GM18873 (cell line): ENCODE measurements around the gene ST7.

Experiments used
- ATAC-seq: cut with Tn5 transposase; IDR thresholded peaks from one replicate; pipeline ENCODE4 v1.9.1; 2021; ENCODE audit warnings: mild to moderate bottlenecking, moderate library complexity, moderate number of reproducible peaks; ENCODE audit not compliant: unreplicated experiment, low FRiP score

Gene ST7

GRCh38 chr7:117048882-117049281 is 95.6 kb downstream of the ST7 start:
- ATAC-seq: no peak

- no peak for ATAC-seq
These were observed 98.5 kb downstream of the ST7 start for GRCh38 chr7:117051808-117052207.

- no peak for ATAC-seq
These were observed 100.1 kb downstream of the ST7 start for GRCh38 chr7:117053432-117053831.

- ATAC-seq: no peak
These were observed 108.5 kb downstream of the ST7 start for GRCh38 chr7:117061751-117062150.

GRCh38 chr7:117062300-117062699 is 109.0 kb downstream of the ST7 start:
- ATAC-seq: no peak

- ATAC-seq: no peak
These were observed 111.4 kb downstream of the ST7 start for GRCh38 chr7:117064688-117065087.

GRCh38 chr7:117065571-117066150 is 112.4 kb downstream of the ST7 start:
- ATAC-seq: no peak

GRCh38 chr7:117066668-117067067 is 113.4 kb downstream of the ST7 start:
- ATAC-seq: no peak

GRCh38 chr7:117067340-117067739 is 114.0 kb downstream of the ST7 start:
- no peak for ATAC-seq

- ATAC-seq: no peak
These were observed 115.3 kb downstream of the ST7 start for GRCh38 chr7:117068511-117069145.

DNA sequence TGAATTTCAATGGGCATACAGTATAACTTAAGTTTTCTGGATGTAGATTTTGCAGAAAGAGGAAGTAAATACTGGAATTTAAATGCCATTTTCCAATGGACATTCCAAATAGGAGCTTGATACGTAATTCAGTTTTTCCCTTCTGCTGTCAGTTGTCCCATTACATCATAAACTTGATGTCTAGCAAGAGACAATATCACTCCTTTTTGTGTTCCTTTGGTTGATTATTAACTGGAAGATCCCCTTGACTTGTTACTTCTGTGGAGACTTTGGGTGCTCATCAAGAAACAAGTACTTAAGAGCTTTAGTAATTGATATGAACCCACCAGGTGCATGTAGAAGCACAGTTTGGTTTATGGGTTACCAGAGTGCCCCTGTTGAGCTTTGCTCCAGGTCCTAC is 116.1 kb downstream of the ST7 start:
- no peak for ATAC-seq

GRCh38 chr7:117071551-117071950 is 118.2 kb downstream of the ST7 start:
- no peak for ATAC-seq

DNA sequence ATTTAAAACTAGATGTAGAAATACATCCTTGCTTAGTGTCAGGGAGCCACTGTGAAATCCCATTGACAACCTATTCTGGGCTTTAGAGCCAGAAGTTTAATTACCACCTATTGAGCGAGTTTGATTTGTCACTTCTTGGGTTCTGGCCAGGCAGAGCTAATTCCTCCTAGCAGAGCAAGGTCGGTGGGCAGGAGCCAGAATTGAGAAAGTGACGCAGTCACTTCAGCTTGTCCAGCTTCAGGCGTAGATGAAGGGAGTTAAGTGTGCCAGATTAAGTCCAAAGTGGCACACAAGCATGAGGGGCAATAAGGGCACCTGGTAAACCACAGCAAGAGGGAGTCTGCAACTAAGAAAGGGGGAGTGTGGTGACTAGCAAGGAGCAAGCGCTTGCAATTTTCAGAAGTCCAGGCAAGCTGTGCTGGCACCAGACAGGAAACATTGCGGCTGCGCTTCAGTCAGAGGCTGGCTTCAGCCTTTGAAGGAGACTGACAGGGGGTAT is 119.4 kb downstream of the ST7 start:
- no peak for ATAC-seq

DNA sequence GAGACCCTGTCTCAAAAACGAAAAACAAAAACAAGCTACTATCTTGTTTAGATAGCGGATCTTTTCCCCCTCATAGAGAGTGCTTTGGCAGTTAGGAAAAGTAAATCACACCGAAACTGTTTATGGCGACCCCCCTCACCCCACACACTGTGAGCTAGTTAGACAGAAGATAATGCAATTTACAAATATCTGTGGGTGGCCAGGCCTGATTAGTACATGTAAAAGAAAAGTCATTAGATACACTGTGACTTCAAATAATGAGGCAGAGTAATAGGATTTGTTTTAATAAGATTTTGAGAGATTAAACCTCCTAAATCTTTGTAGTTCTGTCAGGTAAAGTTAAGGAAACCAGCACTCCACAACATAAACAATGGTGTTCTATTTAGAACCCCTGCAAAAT is 121.1 kb downstream of the ST7 start:
- ATAC-seq: no peak

- ATAC-seq: no peak
These were observed 122.6 kb downstream of the ST7 start for GRCh38 chr7:117075934-117076333.

DNA sequence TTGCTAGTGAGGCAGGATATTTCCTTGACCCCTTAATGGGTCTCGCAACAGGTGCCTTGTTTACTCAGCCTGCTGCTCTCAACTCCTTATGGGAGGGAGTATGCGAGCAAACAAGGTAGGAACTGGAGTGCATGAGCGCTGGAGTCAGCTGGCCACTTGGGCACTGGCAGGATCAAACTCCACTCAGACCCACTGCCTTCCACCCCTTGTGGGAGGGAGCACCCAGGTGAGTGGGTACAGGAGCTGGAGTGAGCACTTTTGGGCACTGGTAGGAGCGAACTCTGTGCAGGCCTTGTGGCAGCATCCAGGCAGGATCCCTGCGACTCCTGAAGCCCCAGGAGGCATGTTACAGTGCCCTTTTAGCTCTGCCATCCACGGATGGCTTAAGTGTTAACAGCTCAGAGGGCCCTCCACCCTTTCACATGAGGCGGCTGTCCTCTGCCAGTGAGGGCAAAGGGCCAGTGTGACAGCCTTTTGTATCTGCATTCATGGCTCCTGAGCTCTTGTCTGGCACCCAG is 123.2 kb downstream of the ST7 start:
- ATAC-seq: no peak

DNA sequence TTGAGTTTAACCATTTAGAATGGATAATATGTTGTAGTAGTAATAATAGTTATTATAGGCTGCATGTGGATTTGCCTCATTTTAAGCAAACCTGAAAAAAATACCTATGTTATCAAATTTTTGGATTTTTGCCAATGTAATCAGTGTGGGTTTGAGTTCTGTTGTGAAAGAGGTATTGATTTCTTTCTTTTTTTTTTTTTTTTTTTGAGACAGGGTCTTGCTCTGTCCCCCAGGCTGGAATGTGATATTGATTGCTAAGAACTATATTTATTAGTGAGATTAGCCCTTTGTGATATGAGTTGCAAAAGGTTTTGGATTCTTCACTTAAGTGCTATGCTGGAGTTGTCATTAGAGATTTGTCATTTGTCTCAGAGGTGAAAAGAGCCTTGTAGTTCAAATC is 124.4 kb downstream of the ST7 start:
- ATAC-seq: no peak

DNA sequence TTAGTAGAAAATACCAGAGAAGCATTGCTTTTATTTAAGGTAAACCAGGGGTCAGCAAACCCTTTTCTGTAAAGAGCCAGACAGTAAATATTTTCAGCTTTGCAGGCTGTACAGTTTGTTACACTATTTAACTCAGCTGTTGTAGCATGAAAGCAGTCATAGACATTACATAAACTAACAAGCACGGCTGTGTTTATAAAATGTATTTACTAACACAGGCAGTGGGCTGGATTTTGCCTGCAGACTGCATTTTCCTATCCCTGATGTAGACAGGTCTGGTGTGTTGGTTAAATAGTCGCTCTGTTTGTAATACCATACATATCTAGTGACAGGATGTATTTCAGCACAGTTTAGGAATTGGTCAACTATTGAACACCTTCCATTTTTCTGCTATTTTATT is 129.3 kb downstream of the ST7 start:
- ATAC-seq: no peak

- ATAC-seq: no peak
These were observed 130.3 kb downstream of the ST7 start for GRCh38 chr7:117083648-117084047.

DNA sequence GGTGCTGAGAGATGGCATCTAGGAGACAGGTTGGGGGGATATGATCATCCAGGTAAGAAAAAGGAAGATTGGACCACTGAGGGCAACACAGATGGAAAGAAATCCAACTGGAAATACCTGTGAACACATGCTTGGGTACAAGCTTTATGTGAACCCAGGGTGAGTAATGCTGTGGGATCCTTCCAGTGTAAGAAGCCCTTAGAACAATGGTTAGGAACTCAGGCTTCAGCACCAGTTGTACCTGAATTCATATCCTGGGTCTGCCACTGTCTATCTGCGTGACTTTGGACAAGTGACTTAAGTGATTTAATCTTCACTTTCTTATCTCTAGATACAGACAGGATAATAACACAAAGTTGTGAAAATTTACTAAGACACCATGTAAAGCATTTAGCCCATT is 131.0 kb downstream of the ST7 start:
- no peak for ATAC-seq

- no peak for ATAC-seq
These were observed 132.0 kb downstream of the ST7 start for GRCh38 chr7:117085275-117085674.

DNA sequence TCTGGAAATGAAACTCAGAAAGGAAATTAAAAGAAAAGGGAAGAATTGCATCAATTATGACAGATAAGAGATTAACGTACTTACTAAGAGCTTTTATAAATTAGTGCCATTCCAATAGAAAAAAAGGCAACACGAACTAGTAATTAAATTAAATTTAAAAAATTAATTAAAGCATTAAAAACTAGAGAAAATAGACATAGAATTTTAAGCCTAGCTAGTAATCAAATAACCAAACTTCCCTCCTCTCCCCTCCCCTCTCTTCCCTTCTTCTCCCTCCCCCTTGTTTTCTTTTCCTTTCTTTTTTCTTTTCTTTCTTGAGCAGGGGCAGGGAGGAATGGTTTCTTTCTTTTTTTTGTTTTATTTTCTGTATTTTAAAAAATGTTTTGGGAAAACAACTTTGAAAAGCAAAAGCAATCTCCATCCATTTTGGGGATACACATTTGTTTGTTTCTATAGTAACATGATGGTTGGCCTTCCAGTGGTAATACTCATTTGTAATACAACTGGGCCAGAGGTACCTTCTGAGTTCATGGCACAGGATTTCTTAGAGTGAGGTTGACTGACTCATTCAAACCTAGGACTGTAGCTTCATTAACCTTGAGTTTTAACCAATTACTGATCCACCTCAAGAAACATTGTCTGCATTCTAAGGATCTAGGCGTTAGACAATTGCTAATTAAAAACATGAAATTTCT is 132.6 kb downstream of the ST7 start:
- ATAC-seq: no peak
